ENCODE data around the gene DMPK. TPM values are rescaled to one million over a fixed set of nuclear protein-coding genes. Genes with fewer than 3 reads are reported as not detected.

Gene DMPK
- total RNA-seq, 1 donor from 2014 or later, result 118 TPM

GRCh38 chr19:45814166-45814780 is 32.0 kb upstream of the DMPK start:
- no peak for TF ChIP-seq CTCF (conservative IDR thresholded peaks at IDR 0.05)

GRCh38 chr19:45812297-45812696 is 30.0 kb upstream of the DMPK start:
- Mint-ChIP-seq H3K27me3 (ENCODE audit: low read depth) (peaks cover 3% of the 10 kb centered on the region), H3K9me3 (no peaks in the 10 kb centered on the region), H3K4me1 (peaks cover 10% of the 10 kb centered on the region), H3K27ac (ENCODE audit: unreplicated experiment) (no peak overlapping the region), H3K36me3 (ENCODE audit: low read depth) (no peaks in the 10 kb centered on the region), H3K4me3 (peak overlapping the region; percentile 17)
- DNase-seq (ENCODE audit: low read depth, low spot score), result no peak
- TF ChIP-seq CTCF (conservative IDR thresholded peaks at IDR 0.05), result no peak

More at GRCh38 chr19:45814166-45814780, 32.0 kb upstream of the DMPK start:
- Mint-ChIP-seq H3K9me3 (no peaks in the 10 kb centered on the region), H3K27ac (ENCODE audit: unreplicated experiment) (no peak overlapping the region), H3K27me3 (ENCODE audit: low read depth) (peaks cover 3% of the 10 kb centered on the region), H3K4me1 (peaks cover 12% of the 10 kb centered on the region), H3K36me3 (ENCODE audit: low read depth) (no peaks in the 10 kb centered on the region), H3K4me3 (peak overlapping the region; percentile 75)
- no peak for DNase-seq (ENCODE audit: low read depth, low spot score)

- Mint-ChIP-seq H3K9me3 (no peaks in the 10 kb centered on the region), H3K36me3 (ENCODE audit: low read depth) (no peaks in the 10 kb centered on the region), H3K4me3 (no peak overlapping the region), H3K27ac (ENCODE audit: unreplicated experiment) (peak overlapping the region; percentile 83), H3K4me1 (peaks cover 5% of the 10 kb centered on the region), H3K27me3 (ENCODE audit: low read depth) (no peaks in the 10 kb centered on the region)
- no peak for DNase-seq (ENCODE audit: low read depth, low spot score)
- TF ChIP-seq CTCF (conservative IDR thresholded peaks at IDR 0.05), result no peak
Observed at GRCh38 chr19:45809643-45810159, 27.4 kb upstream of the DMPK start.

- Mint-ChIP-seq H3K27me3 (ENCODE audit: low read depth) (no peaks in the 10 kb centered on the region), H3K9me3 (no peaks in the 10 kb centered on the region), H3K4me1 (peaks cover 5% of the 10 kb centered on the region), H3K4me3 (no peak overlapping the region), H3K27ac (ENCODE audit: unreplicated experiment) (no peak overlapping the region), H3K36me3 (ENCODE audit: low read depth) (no peaks in the 10 kb centered on the region)
- no peak for TF ChIP-seq CTCF (conservative IDR thresholded peaks at IDR 0.05)
- DNase-seq (ENCODE audit: low read depth, low spot score), result no peak
Observed at GRCh38 chr19:45805719-45806118, 23.4 kb upstream of the DMPK start.

- Mint-ChIP-seq H3K4me1 (peaks cover 5% of the 10 kb centered on the region), H3K36me3 (ENCODE audit: low read depth) (no peaks in the 10 kb centered on the region), H3K9me3 (no peaks in the 10 kb centered on the region), H3K4me3 (no peak overlapping the region), H3K27me3 (ENCODE audit: low read depth) (no peaks in the 10 kb centered on the region), H3K27ac (ENCODE audit: unreplicated experiment) (no peak overlapping the region)
- no peak for TF ChIP-seq CTCF (conservative IDR thresholded peaks at IDR 0.05)
- no peak for DNase-seq (ENCODE audit: low read depth, low spot score)
Observed at GRCh38 chr19:45804959-45805230, 22.6 kb upstream of the DMPK start.

Measured in neural crest cell (in vitro differentiated cells).